ENCODE measurements around the gene SRCIN1.

SRCIN1 gene

GRCh38 chr17:38561416-38562214, 44.1 kb downstream of the SRCIN1 start:
- DNase-seq, result no peak

- DNase-seq, result no peak
These were observed 45.0 kb downstream of the SRCIN1 start for GRCh38 chr17:38560503-38561318.

DNA sequence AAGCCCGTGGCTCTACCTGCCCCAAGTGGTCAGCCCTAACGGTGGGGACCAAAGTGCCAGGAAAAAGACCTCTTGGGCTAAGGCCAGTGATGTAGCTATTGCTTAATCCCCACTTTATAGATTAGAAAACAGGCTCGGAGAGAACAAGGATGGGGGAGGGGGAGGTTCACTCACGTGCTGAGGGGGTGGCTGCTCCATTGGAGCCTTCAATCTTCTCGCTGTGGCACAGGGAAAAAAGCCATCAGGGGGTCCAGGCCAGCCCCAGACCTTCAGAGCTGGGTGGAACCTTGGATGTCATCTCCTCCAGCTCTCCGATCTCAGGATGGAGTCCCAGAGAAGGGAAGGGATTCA, 45.9 kb downstream of the SRCIN1 start:
- DNase-seq, result peak; percentile 55

GRCh38 chr17:38559051-38559879, 46.5 kb downstream of the SRCIN1 start:
- peak; percentile 99 for DNase-seq

- DNase-seq, result no peak
These were observed 47.1 kb downstream of the SRCIN1 start for GRCh38 chr17:38558728-38559050.

- peak; percentile 99 for DNase-seq
These were observed 47.7 kb downstream of the SRCIN1 start for GRCh38 chr17:38557836-38558727.

GRCh38 chr17:38557396-38557795, 48.4 kb downstream of the SRCIN1 start:
- no peak for DNase-seq

DNA sequence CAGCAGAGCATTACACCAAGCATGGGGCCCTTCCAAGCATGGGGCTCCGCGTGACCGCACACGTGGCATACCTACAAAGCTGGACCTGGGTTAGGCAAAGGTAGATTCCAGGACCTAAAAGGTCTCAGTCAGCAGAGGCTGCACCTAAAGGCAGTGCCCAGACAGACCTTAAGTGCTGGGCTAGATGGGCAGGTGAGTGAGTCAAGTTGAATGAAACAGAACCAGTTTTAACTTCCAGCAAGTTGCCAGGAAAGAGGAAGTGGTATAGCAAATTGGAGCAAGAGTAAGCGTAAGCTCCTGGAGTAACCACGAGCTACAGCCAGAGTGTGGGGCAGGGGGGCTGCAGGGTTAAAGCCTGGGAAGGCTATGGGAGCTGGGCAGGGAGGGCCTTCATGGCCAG, 49.5 kb downstream of the SRCIN1 start:
- DNase-seq, result no peak

- peak; percentile 92 for DNase-seq
These were observed 51.1 kb downstream of the SRCIN1 start for GRCh38 chr17:38554430-38555350.

DNA sequence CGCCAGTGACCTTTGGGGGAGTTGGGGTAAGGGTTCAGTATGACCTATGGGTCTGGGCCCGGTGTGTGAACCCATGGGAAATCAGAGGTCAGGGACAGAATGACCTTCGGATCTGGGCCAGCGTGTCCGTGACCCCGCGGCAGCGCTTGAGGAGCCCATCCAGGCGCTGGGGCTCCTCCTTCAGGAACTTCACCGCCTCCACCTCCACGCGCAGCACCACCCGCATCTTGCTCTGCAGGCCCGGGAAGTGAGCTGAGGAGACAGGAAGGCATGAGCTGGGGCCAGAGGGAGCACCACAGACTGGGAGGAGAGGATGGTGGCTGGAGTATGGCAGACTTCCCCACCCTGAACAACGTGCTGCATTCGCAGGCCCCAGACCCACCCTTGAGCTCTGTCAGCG, 53.4 kb downstream of the SRCIN1 start:
- DNase-seq, result no peak

- no peak for DNase-seq
These were observed 54.6 kb downstream of the SRCIN1 start for GRCh38 chr17:38551121-38551520.

DNA sequence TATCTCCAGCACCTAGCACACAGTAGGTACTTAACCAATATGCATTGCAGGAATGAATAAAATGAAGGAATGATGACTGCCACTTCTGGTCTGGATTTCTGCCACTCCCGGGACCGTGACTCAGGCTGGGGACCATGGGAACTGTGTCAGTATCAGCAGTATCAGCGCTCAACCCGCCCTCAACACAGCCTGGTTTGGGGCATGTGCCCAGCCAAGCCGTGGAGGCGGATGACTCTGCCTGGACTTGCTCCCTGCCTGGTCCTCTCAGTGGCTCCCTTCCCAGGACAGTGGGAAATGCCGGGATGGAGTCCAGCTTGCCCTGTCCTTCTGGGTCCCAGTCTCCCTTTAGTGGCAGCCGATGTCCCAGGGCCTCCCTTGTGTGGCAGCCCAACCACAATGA, 55.1 kb downstream of the SRCIN1 start:
- DNase-seq, result no peak

GRCh38 chr17:38549285-38549684, 56.5 kb downstream of the SRCIN1 start:
- DNase-seq, result no peak

DNA sequence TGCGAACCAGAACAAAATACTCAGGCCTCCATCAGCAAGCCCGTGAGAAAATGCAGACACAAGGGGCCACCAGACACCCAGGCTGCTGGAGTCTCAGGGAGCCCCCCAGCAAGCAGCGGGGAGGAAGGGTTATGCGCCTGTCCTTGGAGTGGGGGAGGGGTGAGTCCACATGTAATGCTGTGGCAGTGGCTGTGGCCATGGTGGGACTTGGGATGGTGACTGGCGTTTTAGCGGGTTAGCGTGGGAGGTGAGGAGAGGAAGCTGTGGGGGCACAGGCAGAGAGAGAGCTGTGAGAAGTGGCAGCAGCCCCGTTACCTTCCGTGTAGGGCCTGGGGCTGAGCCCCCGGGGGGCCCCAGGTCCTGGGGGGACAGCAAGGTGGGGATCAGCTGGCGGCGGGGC, 58.3 kb downstream of the SRCIN1 start:
- DNase-seq, result no peak

DNA sequence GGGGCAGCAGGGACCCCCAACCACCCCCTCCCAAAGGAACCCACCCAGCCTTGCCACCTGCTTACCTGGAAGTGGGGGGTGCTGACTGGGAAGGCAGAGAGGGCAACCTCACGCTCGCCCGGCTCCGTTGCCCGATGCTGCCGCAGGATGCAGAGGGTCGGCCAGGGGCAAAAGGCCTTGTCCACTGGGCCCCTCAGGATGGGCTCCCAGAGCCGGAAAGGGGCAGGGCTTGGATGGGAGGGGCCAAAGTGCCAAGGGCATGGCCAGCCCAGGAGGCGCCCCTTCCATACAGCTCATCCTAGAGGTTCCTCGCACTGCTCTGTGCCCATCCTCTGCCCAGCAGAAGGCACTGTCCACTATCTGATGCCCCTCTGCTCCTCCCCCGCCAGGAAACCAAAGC, 59.4 kb downstream of the SRCIN1 start:
- DNase-seq, result no peak

DNA sequence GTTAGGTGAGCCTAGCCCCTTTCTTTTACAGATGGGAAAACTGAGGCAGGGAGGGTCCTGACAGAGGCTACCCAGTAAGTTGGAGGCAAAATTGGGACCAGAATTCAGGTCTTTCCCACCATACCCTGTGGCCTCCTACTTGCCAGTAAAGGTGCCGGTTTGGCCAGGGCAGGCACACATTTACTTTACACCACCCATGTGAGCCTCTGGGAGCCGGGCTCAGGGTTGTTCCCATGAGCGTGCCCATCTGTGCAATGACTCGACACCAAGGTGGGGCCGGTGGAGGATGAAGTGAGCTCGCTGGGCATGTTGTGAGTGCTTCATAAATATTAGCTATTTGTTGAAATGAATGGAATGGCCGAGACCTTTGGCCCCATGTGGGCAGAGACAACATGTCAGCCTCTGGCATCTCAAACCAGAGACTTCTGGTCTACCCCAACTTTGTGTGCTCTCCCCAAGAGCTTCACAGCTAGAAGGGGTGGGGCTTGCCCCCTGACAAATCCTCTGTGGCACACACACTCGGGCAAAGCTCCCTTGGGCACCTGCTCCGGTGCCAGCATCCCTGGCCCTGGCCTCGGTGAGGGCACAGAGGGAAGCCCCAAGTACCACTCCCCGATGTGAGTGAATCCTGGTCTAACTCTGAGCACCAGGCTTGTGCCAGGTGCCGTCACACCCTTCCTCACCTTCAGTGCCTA, 60.1 kb downstream of the SRCIN1 start:
- DNase-seq, result no peak

DNA sequence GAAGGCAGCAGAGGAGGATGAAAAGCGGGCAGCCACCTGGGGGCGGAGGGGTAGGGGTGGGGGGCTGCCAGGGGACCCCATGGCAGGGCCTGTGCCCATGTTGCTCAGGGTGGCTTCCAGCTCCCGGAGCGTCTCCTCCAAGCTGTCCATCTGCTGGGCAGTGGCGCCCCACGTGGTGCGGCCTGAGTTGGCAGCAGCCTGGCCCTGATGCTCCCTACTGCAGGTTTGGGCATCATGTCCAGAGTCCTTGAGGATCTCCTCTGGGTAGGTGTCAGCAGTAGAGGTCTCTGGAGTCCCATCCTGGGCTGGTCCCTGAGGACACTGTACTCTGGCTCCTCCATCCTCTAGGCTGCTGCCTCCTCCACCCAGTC, 60.9 kb downstream of the SRCIN1 start:
- no peak for DNase-seq

DNA sequence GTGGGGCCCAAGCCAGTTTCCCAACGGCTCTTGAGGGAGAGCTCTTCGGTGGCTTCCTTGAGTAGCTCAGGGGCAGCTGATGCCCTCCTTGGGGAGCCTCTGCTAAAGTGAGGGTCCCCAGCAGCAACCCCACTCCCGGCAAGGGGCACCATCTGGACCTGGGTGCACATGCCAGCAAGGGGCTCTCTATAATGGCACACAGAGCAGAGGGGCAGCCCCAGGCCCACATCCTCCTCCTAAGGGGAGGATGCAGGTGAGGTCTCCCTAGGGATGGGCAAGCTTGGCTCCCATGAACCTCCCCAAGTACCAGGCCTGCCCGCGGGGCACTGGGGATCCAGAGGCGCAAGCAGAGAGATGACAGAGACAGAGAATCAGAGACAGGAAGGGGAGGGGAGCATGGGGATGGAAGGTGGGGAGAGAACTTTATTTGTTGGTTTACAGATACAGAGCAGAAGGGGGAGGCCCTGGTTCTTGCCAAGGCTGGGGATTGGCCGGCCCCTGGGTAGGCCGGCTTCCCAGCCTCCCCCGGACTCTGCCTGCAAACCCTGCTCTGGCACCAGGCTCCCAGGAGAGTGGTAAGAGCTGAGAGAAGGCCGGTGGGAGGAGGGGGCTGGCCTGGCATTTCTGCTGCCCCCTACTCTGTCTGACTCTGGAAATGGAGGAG, 61.4 kb downstream of the SRCIN1 start:
- DNase-seq, result no peak

- no peak for DNase-seq
These were observed 62.2 kb downstream of the SRCIN1 start for GRCh38 chr17:38543403-38544174.
